HG02759 (cell line): ENCODE results near the gene AKT3.
A peak's percentile ranks its signal among the peaks of the same experiment; 100 is the strongest.

ENCODE experiments used
- ATAC-seq: cut with Tn5 transposase; IDR thresholded peaks from one replicate; pipeline ENCODE4 v1.9.1; 2021; ENCODE audit warnings: mild to moderate bottlenecking, moderate library complexity; ENCODE audit not compliant: unreplicated experiment

AKT3 gene

GRCh38 chr1:243471754-243472745 lies 378.0 kb downstream of the AKT3 start:
- peak; percentile 88 for ATAC-seq

GRCh38 chr1:243471026-243471685 lies 378.9 kb downstream of the AKT3 start:
- no peak for ATAC-seq

- ATAC-seq: no peak
Measured at GRCh38 chr1:243470502-243470901, 379.5 kb downstream of the AKT3 start.

GRCh38 chr1:243469497-243469896 lies 380.5 kb downstream of the AKT3 start:
- ATAC-seq: no peak

GRCh38 chr1:243465738-243466137 lies 384.3 kb downstream of the AKT3 start:
- no peak for ATAC-seq

GRCh38 chr1:243465081-243465480 lies 385.0 kb downstream of the AKT3 start:
- no peak for ATAC-seq

- no peak for ATAC-seq
Measured at GRCh38 chr1:243462929-243463697, 386.9 kb downstream of the AKT3 start.

GRCh38 chr1:243461700-243462099 lies 388.3 kb downstream of the AKT3 start:
- ATAC-seq: no peak

GRCh38 chr1:243459059-243459458 lies 391.0 kb downstream of the AKT3 start:
- ATAC-seq: no peak

- no peak for ATAC-seq
Measured at GRCh38 chr1:243457363-243457982, 392.6 kb downstream of the AKT3 start.

GRCh38 chr1:243455760-243456651 lies 394.0 kb downstream of the AKT3 start:
- no peak for ATAC-seq

- ATAC-seq: no peak
Measured at GRCh38 chr1:243454328-243454997, 395.6 kb downstream of the AKT3 start.

- ATAC-seq: no peak
Measured at GRCh38 chr1:243452092-243452491, 398.0 kb downstream of the AKT3 start.

GRCh38 chr1:243449373-243449772 lies 400.7 kb downstream of the AKT3 start:
- ATAC-seq: no peak

GRCh38 chr1:243447844-243448243 lies 402.2 kb downstream of the AKT3 start:
- no peak for ATAC-seq

GRCh38 chr1:243447347-243447746 lies 402.7 kb downstream of the AKT3 start:
- no peak for ATAC-seq

- ATAC-seq: no peak
Measured at GRCh38 chr1:243443557-243443956, 406.5 kb downstream of the AKT3 start.

GRCh38 chr1:243441601-243442000 lies 408.4 kb downstream of the AKT3 start:
- ATAC-seq: no peak

GRCh38 chr1:243440406-243440805 lies 409.6 kb downstream of the AKT3 start:
- ATAC-seq: no peak
